Type B pancreatic cell (in vitro differentiated cells): Measurements from ENCODE around the gene SLC7A10. TPM values are rescaled to one million over a fixed set of nuclear protein-coding genes. Genes with fewer than 3 reads are reported as not detected.
A peak's percentile ranks its signal among the peaks of the same experiment; 100 is the strongest.

Experiments used
- DNase-seq: peaks from one replicate; pipeline ENCODE4 v3.0.0; 2021; ENCODE audit warnings: mixed read lengths; ENCODE audit not compliant: unreplicated experiment; ENCODE audit errors: extremely low spot score
- H3K27ac Mint-ChIP-seq: 2 replicates; pipeline ENCODE4 v1.8.0; 2021; ENCODE audit warnings: mild to moderate bottlenecking, mixed read lengths
- H3K27me3 Mint-ChIP-seq: 2 replicates; pipeline ENCODE4 v1.8.0; 2021; ENCODE audit warnings: mixed read lengths
- H3K36me3 Mint-ChIP-seq: 2 replicates; pipeline ENCODE4 v1.8.0; 2021; ENCODE audit warnings: mixed read lengths
- H3K4me1 Mint-ChIP-seq: one replicate; pipeline ENCODE4 v1.8.0; 2021; ENCODE audit warnings: mixed read lengths; ENCODE audit not compliant: unreplicated experiment
- H3K4me3 Mint-ChIP-seq: 2 replicates; pipeline ENCODE4 v1.8.0; 2021; ENCODE audit warnings: mild to moderate bottlenecking, mixed read lengths
- H3K9me3 Mint-ChIP-seq: 2 replicates; pipeline ENCODE4 v1.8.0; 2021; ENCODE audit warnings: mixed read lengths
- CTCF ChIP-seq: fragments of 200-600 bp; sonication (generic); conservative IDR thresholded peaks from 2 replicates; pipeline ENCODE4 v1.5.0; 2021; ENCODE audit warnings: antibody characterized with exemption, mild to moderate bottlenecking
- total RNA-seq: library from RNA; stranded (reverse); gene quantifications from 2 replicates; pipeline ENCODE4 v1.2.1, GENCODE V29; 2021; ENCODE audit warnings: low replicate concordance

SLC7A10 gene
- total RNA-seq, 1 donor from 2014 or later, result 0.68 TPM

GRCh38 chr19:33217881-33218280, 7.8 kb downstream of the SLC7A10 start:
- no peak overlapping the region for H3K4me3 Mint-ChIP-seq
- H3K36me3 Mint-ChIP-seq, result no peaks in the 10 kb centered on the region
- DNase-seq, result no peak
- peaks cover 8% of the 10 kb centered on the region for H3K4me1 Mint-ChIP-seq
- no peak for TF ChIP-seq CTCF
- peaks cover 21% of the 10 kb centered on the region for H3K27me3 Mint-ChIP-seq
- no peak overlapping the region for H3K27ac Mint-ChIP-seq
- no peaks in the 10 kb centered on the region for H3K9me3 Mint-ChIP-seq

- TF ChIP-seq CTCF, result no peak
- Mint-ChIP-seq H3K27me3 (peaks cover 11% of the 10 kb centered on the region), H3K4me1 (peaks cover 8% of the 10 kb centered on the region), H3K9me3 (no peaks in the 10 kb centered on the region), H3K36me3 (no peaks in the 10 kb centered on the region), H3K27ac (no peak overlapping the region), H3K4me3 (no peak overlapping the region)
- DNase-seq, result no peak
Observed at GRCh38 chr19:33216198-33216830, 9.3 kb downstream of the SLC7A10 start.

GRCh38 chr19:33215438-33216197, 10.0 kb downstream of the SLC7A10 start:
- H3K27ac Mint-ChIP-seq, result no peak overlapping the region
- H3K4me1 Mint-ChIP-seq, result peaks cover 4% of the 10 kb centered on the region
- no peaks in the 10 kb centered on the region for H3K36me3 Mint-ChIP-seq
- H3K4me3 Mint-ChIP-seq, result no peak overlapping the region
- H3K9me3 Mint-ChIP-seq, result no peaks in the 10 kb centered on the region
- peaks cover 4% of the 10 kb centered on the region for H3K27me3 Mint-ChIP-seq
- no peak for TF ChIP-seq CTCF
- DNase-seq, result no peak

- Mint-ChIP-seq H3K9me3 (no peaks in the 10 kb centered on the region), H3K4me3 (no peak overlapping the region), H3K27ac (peak overlapping the region; percentile 1), H3K4me1 (peaks cover 4% of the 10 kb centered on the region), H3K27me3 (no peaks in the 10 kb centered on the region), H3K36me3 (no peaks in the 10 kb centered on the region)
- TF ChIP-seq CTCF, result peak; percentile 54
- DNase-seq, result no peak
Observed at GRCh38 chr19:33214596-33214995, 11.1 kb downstream of the SLC7A10 start.

GRCh38 chr19:33212436-33213172, 13.0 kb downstream of the SLC7A10 start:
- no peak overlapping the region for H3K4me3 Mint-ChIP-seq
- H3K36me3 Mint-ChIP-seq, result no peaks in the 10 kb centered on the region
- no peak overlapping the region for H3K27ac Mint-ChIP-seq
- no peaks in the 10 kb centered on the region for H3K9me3 Mint-ChIP-seq
- no peaks in the 10 kb centered on the region for H3K27me3 Mint-ChIP-seq
- DNase-seq, result no peak
- peaks cover 4% of the 10 kb centered on the region for H3K4me1 Mint-ChIP-seq
- TF ChIP-seq CTCF, result no peak
